ENCODE measurements around the gene CYP20A1.
"Not testable (repeated sequence)": the region's sequence is repeated elsewhere in the genome, so short reads cannot be mapped to it uniquely, and the experiment has no call there.

The CYP20A1 gene
- total RNA-seq = 42.1 to 104 (median 73.6) reads per million in 18 experiments

GRCh38 chr2:203238704-203239526 is at the start of gene CYP20A1:
Gene CYP20A1 (plus strand): TSS chr2:203239018. CDS start chr2:203239063, 45 bp downstream.
- DNase-seq = peak; percentile 98 to 99

- DNase-seq = not testable (repeated sequence)
Measured at GRCh38 chr2:203190547-203190946, 48.3 kb upstream of the CYP20A1 start.

GRCh38 chr2:203191026-203191425 is 47.8 kb upstream of the CYP20A1 start:
- not testable (repeated sequence) for DNase-seq

GRCh38 chr2:203191961-203192360 is 46.9 kb upstream of the CYP20A1 start:
- no peak for DNase-seq

GRCh38 chr2:203195331-203196036 is 43.3 kb upstream of the CYP20A1 start:
- no peak for DNase-seq

GRCh38 chr2:203200866-203201265 is 38.0 kb upstream of the CYP20A1 start:
- DNase-seq = no peak

GRCh38 chr2:203201426-203201825 is 37.4 kb upstream of the CYP20A1 start:
- DNase-seq = no peak

- DNase-seq = no peak
Measured at GRCh38 chr2:203209538-203209937, 29.3 kb upstream of the CYP20A1 start.

GRCh38 chr2:203225423-203226039 is 13.3 kb upstream of the CYP20A1 start:
- peak; percentile 7 to 9 for DNase-seq

GRCh38 chr2:203229674-203230073 is 9.1 kb upstream of the CYP20A1 start:
- not testable (repeated sequence) for DNase-seq

- no peak for DNase-seq
Measured at GRCh38 chr2:203237346-203238238, 1.2 kb upstream of the CYP20A1 start.

GRCh38 chr2:203238292-203238703 is 520 bp upstream of the CYP20A1 start:
- no peak for DNase-seq

- DNase-seq = no peak
Measured at GRCh38 chr2:203240491-203240890, 1.7 kb downstream of the CYP20A1 start.

GRCh38 chr2:203242518-203242917 is 3.7 kb downstream of the CYP20A1 start:
- no peak for DNase-seq

GRCh38 chr2:203246646-203247045 is 7.8 kb downstream of the CYP20A1 start:
- DNase-seq = no peak

GRCh38 chr2:203252818-203253217 is 14.0 kb downstream of the CYP20A1 start:
- no peak for DNase-seq

- not testable (repeated sequence) for DNase-seq
Measured at GRCh38 chr2:203253422-203254095, 14.7 kb downstream of the CYP20A1 start.

- no peak for DNase-seq
Measured at GRCh38 chr2:203261326-203262159, 22.7 kb downstream of the CYP20A1 start.

GRCh38 chr2:203279288-203279687 is 40.5 kb downstream of the CYP20A1 start:
- no peak for DNase-seq

- DNase-seq = no peak
Measured at GRCh38 chr2:203280428-203281064, 41.7 kb downstream of the CYP20A1 start.

All from inflammatory macrophage (primary cell).